Hepatocyte (in vitro differentiated cells): ENCODE data around the gene WDR6.

Experiments
- CTCF ChIP-seq: fragments of 200-600 bp; sonication (generic); IDR thresholded peaks from 2 replicates; pipeline ENCODE4 v1.5.1; 2016; ENCODE audit warnings: antibody characterized with exemption, mild to moderate bottlenecking; ENCODE audit not compliant: poor library complexity
- EZH2 ChIP-seq: fragments of 200-600 bp; sonication (generic); IDR thresholded peaks from 2 replicates; pipeline ENCODE4 v1.6.1; 2016; ENCODE audit warnings: antibody characterized with exemption, mild to moderate bottlenecking, borderline replicate concordance

GRCh38 chr3:48989796-48990635 is 17.2 kb upstream of the WDR6 start, which contains the start of gene P4HTM:
- TF ChIP-seq CTCF (peak; percentile 37), EZH2 (no peak)
